COLO668 (cell line): ENCODE data around the gene CCDC17.
"Not testable (repeated sequence)": the region's sequence is repeated elsewhere in the genome, so short reads cannot be mapped to it uniquely, and the experiment has no call there.

ENCODE experiments used
- DNase-seq: peaks from one replicate; lab custom pipeline; 2025; ENCODE audit not compliant: unreplicated experiment; lab: John Stamatoyannopoulos, UW

CCDC17 gene

DNA sequence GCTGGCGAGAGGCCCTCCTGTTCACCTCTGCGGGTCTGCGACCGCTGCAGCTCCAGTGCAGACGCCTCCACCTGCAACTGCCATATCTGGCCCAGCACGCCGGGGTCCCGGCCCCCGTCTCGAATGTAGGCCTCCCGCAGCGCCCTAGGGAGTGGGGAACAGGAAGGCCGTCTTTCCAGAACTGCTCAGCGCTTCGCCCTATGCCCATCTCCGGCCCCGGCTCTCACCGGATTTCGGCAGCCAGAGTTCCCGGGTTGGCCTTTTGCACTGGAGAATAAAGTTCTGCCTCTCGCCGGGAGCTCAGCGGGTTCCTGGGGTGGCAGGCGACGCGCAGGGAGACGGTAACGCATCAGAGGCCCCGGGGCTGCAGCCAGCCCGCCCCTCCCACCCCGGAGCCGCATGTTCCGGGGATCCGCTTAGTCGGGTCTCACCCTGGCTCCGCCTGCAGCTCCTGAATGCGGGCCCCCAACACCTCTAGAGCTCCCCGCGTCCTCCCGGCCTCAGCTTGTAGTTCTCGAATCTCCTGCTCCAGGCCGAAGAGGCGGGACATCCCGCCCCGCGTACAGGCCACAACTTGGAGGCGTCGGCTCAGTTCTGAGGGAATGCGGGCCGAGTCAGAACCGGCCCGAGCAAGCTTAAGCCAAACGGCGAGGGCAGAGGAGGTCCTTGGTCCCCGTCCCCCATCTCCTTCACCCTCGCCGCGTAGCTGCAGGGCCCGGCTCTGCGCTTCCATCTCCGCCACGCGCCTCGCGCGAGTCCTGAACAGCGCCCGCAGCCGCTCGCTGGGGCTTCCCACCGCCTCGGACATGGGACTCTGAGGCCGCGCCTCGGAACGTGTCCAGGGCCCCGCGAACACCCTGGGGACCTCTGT lies 1.1 kb downstream of the CCDC17 start:
- DNase-seq = no peak

DNA sequence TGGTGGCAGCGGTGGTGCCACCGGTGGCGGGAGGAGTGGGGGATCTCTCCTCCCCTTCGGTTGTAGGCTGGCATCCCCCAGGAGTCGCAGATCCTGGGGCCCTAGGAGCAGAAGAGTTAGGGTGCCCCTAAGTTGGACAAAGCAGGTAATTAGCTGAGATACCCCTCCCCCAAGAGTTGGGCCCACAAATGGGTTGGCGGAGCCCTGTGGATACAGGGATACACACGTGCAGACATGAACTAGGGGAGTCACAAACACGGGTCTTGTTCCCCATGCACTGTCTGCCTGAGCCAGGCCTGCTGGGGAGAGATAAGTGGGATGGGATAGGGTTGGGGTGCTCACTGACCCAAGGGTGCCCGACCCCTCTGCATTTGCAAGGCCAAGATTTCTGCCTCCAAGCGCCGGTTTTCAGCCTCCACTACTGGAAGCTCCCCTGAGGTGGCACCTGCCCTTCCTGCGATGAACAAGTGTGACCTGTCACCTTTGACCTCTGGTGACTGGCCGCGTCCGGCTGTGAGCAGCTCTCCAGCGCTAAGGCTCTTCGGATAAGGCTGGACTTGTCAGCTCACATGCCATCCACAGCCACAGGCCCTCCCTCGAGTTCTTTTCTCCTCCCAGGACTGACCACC lies 1.8 kb downstream of the CCDC17 start:
- DNase-seq = no peak

DNA sequence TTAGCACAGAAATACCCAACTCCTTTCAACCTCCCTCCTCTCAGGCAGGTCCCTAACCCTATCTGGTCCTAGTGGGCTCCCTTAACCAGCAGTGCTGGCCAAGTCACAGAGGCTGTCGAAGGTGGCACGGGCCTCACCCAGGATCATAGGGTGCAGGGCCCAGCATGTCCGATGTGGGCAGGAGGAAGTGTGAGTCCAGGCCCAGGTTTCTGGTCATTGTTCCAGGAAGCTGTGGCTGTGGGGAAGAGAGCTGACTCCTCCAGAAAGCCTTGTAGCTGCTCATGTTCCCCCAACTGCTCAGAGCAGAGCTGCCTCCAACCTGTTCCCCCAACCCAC lies 2.4 kb downstream of the CCDC17 start:
- no peak for DNase-seq

DNA sequence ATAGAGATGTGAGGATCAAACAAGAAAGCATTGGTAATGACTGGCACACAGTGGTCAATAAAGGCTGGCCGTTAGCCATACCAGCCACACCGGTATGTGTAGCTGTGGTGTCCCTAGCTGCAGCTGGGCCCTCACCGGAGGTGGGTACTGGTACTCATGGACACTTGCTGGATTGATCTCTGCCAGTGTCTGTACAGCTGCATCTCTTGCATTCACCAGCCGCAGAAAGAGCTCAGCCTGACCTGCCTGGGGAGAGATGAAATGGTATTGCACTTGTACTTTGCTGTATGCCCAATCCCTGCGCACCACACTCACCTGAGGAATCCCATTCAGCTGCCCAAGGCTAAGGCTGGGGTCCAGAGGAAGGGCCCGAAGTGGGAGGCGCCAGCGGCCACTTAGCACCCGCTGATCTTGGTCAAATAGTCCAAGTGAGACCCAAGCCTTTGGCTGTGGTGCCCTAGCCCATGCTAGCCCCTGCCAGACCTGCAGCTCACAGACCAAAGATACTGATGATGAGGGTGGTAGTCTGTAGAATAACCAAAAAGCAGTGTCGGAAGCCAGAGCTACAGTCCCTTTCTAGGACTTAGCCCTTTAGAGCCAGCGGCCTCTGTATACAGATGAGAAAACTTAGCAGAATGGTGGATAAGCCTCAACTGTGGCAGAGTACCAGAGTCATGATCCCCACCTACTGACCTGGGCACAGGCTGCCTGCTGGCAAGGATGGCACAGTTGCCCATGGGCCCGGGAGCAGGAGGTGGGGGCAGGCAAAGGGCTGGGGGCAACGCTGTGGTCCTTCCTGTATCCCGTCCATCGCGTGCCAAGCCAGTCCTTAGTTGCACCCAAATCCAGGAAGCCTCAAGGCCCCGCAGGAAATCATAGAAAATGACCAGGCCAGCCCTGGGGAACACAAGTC lies 3.0 kb downstream of the CCDC17 start:
- no peak for DNase-seq

DNA sequence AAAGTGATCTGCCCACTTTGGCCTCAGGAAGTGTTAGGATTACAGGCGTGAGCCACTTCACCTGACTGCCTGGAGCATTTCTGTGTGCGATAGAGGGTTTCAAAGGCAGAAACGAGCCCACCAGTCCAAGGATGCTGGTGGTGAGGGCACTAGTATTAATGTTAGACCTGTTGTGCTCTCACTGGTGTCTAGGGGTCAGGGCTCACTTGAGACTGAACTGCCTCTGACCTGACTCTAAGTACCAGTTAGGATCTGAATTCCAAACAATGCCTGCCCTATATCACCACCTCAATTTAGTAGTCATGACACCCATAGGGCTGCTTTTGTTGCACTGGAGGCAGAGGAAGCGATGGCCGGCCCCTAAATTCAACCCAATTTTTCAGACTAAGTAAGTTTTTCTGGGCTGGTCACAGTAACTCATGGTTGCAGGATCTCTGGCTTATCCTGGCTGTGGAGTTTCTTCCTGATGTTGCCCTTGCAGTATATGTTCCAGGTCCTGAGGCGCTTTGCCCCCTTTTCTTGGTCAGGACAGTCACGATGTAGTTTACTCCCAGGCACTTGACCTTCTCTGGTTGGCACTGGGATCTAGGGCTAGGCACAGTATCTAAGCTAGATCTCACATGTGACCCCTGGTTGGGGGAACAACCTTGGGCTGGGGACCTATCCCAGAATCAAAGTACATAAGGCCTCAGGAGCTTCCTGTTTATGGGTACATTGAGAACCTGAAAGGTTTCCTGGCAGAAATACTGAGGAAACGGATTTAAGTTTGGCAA lies 4.5 kb downstream of the CCDC17 start:
- DNase-seq = no peak

DNA sequence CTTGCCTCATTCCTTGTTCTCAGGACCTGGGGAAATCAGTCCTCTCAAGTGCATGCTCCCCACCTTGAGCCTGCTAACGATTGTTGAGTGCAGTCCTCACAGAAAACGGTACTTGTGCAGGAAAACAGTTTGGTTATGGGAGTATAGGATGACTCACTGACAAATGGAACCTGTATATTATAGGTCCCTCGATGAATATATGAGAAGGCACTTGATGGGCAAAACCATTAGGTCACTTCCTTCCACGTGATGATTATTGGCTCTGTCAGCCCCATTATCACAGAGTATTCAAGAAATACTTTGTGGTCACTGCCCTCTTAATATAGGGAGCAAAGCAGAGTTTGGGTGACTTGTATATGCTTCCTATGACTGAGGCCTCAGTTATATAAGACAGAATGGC lies 6.2 kb downstream of the CCDC17 start:
- no peak for DNase-seq

DNA sequence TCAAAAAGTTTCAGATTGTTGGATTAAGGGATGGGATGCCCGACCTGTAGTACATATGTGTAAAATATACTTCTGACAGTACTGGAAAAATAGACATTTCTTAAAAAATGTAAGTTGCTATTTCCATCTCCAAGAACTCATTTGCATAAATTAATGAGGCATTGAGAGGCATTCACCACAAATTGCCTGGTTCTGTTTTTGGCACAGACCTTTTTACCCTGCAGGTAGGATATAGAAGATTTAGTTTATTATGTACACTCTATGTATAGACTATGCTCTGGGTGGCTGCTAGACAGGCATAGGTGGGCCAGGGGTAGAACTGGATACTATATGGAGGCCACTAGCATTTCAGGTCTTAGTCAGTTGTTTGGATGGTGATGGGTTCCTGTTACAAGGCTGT lies 8.0 kb downstream of the CCDC17 start:
- no peak for DNase-seq

DNA sequence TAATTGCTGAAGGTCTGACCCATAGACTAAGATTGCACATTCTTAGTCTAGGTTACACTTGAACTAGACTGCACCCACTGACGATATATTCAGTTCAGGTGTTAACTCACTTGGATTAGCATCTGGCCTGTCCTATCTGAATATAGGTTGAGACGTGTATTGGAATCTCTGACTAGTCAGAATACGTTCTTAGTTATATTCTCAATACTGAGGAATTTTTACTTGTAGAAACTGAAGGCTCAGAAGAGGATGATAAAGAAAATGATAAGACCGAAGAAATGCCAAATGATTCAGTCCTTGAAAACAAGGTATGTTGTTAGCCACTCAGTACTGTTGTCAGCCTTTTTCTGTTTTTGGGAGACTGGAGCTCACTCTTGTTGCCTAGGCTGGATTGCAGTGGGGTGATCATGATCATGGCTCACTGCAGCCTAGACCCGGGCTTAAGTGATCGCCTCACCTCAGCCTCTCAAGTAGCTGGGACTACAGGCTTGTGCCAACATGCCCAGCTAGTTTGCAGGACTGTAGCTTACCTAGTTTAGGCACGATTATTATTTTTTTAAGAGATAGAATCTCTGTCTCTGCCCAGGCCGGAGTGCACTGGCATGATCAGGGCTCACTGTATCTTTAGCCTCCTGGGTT lies 10.8 kb downstream of the CCDC17 start:
- no peak for DNase-seq

DNA sequence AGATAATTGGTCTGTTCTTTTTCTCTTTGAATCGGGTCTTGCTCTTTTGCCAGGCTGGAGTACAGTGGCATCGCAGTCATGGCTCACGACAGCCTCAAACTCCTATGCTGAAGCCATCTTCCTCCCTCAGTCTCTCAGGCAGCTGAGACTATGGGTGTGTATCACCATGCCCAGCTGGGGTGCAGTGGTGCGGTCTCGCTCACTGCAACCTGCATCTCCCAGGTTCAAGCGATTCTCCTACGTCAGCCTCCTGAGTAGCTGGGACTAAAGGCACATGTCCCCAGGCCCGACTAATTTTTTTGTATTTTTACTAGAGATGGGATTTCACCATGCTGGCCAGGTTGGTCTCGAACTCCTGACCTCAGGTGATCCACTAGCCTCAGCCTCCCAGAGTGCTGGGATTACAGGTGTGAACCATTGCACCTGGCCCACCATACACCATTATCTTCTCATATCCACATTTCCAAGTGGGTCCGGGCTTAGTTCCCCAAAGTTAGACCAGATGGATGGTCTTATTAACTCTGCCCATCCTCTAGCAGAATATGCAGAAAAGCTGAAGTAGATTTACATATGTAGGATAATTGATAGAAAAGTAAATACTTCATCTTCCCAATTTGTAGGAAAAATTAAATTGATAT lies 13.1 kb downstream of the CCDC17 start:
- DNase-seq = no peak

DNA sequence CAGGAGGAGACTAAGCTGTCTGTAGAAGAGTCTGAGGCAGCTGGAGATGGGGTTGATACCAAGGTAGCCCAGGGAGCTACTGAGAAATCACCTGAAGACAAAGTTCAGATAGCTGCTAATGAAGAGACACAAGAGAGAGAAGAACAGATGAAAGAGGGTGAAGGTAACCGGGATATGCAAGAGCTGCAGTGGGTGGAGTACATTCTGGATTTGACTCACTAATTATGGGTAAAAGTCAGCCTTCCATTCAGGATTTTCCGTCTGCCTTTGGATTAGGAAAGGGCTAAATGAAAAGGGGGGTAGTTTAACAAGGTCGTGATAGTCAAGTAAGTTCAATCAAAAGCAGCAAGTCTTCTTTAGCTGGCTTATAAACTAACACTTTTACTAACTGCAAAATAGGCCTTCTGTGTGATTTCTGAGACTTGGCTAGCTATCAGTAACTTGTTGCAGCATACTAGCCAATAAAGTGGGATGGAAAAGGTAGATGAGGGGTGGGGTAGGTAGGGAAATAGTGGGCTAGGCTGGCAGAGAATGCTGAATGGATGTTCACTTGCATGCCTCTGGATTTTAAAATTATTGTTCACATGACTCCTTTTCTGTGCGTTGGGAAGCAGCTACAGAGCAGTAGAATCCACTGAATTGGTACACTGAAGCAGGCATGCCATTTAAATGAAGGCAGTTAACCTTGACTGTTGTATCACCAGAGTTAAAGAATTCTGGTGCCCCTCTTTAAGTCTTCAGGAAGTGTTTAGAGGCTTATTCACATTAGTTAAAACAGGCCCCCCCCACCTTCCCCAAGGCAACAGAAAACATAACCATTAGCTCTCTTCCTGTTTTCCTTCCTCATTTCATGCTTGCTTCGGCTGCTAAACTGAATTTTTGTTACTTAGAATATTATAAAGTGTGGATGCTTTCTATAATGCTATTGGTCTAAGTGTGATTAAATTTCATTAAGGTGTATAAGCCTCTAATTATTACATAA lies 15.4 kb downstream of the CCDC17 start:
- no peak for DNase-seq

DNA sequence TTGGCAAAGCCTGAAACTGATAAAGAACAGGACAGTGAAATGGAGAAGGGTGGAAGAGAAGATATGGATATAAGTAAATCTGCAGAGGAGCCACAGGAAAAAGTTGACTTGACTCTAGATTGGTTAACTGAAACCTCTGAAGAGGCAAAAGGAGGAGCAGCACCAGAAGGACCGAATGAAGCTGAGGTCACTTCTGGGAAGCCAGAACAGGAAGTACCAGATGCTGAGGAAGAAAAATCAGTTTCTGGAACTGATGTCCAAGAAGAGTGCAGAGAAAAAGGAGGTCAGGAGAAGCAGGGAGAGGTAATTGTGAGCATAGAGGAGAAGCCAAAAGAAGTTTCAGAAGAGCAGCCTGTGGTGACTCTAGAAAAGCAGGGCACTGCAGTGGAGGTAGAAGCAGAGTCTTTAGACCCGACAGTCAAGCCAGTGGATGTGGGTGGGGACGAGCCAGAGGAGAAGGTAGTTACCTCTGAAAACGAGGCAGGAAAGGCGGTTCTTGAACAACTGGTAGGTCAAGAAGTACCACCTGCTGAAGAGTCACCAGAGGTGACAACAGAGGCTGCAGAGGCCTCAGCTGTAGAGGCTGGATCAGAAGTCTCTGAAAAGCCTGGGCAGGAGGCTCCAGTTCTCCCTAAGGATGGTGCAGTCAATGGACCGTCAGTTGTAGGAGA lies 16.3 kb downstream of the CCDC17 start:
- no peak for DNase-seq

DNA sequence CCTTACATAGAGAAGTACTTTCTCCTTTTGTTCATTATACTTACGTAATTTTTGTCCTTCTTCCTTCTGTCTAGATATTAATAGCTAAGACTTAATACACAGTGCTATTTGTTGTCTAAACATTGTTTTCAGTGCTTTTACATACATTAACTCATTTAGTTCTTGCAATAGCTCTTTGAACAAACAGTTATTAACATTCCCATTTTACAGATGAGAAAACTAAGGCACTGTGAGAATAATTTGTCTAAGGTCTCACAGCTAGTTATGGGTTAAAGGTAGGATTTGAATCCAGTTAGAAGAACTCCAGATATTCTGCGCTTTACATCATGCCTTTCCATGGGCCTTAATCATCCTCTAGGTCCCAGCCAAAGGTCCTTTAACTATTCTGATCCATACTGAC lies 19.6 kb downstream of the CCDC17 start:
- DNase-seq = no peak

DNA sequence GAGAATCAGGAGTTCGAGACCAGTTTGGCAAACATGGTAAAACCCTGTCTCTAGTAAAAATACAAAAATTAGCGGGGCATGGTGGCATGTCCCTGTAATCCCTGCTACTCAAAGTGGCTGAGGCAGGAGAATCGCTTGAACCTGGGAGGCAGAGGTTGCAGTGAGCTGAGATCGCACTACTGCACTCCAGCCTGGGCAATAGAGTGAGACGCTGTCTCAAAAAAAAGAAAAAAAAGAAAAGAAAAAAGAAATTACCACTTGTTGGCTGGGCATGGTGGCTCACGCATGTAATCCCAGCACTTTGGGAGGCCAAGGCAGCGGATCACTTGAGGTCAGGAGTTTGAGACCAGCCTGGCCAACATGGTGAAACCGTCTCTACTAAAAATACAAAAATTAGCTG lies 27.1 kb downstream of the CCDC17 start:
- not testable (repeated sequence) for DNase-seq

DNA sequence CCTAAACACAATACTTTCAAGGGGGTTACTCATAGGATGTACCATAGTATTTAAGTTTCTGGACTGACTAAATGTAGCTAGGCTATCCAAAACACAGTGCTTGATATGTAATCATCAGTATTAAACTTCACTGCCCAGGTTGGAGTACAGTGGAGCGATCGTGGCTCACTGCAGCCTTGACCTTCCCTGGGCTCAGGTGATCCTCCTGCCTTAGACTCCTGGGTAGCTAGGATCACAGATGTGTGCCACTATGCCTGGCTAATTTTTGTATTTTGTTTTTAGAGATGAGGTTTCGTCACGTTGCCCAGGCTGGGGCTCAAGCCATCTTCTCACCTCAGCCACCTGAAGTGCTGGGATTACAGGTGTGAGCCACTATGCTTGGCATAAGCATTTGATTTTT lies 29.4 kb downstream of the CCDC17 start:
- no peak for DNase-seq

DNA sequence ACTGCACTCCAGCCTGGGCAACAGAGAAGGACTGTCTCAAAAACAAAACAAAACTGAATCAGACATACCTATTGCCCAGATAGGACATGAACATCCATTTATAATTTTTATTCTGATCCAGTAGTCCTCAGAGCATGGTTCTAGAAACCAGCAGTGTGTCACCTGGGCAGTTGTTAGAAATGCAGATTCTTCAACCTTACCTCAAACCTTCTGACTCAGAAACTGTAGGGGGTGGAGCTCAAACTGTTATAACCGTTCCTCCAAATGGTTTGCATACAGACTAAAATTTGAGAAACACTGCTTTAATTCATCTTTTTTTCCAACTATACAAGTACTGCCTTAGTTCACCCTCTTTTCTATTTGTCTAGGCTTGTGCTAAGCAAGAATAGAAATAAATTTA lies 34.0 kb downstream of the CCDC17 start:
- DNase-seq = no peak

DNA sequence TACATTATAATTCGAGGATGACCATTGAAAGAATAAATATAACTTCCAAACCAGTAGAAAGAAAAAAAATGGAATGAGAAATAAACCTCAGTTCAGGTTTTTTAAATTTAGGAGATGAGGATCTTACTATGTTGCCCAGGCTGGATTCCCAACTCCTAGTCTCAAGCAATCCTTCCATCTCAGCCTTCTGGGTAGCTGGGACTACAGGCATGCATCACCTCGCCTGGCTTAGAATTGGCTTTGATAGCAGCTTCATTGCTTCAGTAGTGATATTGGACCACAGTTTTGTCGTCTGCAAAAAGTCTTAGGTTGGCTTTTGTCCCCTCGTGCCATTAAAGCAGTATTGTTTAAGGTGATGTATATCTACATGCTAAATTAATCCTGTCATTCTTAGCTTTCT lies 37.1 kb downstream of the CCDC17 start:
- no peak for DNase-seq

DNA sequence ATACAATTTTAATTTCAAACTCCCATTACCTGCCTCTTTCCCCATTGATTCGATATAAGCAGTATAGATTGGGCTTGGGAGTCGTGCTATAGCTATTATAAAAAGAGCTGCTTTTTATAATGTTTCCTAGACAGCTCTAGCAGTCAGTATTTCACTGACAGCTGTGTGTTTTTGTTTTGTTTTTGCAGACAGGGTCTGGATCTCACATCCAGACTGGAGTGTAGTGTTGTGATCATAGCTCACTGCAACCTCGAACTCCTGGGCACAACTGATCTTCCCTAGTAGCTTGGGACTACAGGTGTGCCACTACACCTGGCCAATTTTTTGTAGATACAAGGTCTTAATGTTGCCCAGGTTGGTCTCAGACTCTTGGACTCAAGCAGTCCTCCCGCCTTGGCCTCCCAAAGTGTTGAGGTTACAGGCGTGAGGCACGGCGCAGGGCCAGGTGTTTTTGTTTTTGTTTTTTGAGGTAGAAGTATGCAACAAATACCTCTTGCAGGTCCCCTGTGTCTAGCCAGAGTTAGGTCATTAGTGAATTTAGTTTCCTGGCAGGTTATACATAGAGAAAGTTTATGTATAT lies 38.3 kb downstream of the CCDC17 start:
- no peak for DNase-seq

DNA sequence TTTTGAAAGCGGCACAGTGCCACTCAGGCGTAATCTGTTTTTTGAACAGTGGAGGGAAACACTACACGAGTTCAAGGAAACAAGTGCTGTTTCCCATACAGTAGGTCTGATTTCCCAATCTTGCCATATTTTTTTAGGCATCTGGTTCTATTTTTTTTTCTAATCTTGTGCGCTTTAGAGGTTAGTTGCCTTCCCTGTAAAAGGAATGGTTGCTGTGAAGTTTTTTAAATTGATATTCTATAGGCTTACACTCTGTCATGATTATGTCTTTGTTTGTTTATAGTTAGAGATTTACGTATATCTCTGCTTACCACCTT lies 38.8 kb downstream of the CCDC17 start:
- no peak for DNase-seq
